Stimulated activated CD8-positive, alpha-beta memory T cell treated with anti-CD3 and anti-CD28 coated beads, Interleukin-7, amount 100 ng/mL, for 4 hours (primary cell): ENCODE results near the gene JAGN1.
"Not testable (repeated sequence)": the region's sequence is repeated elsewhere in the genome, so short reads cannot be mapped to it uniquely, and the experiment has no call there.

Source experiments
- DNase-seq, 2 donors: peaks; one replicate each; pipeline ENCODE4 v3.0.0-alpha.2; 2020; ENCODE audit warnings: low read depth in 2 of 2

JAGN1 gene

GRCh38 chr3:9866639-9867038 is 23.8 kb upstream of the JAGN1 start:
- no peak for DNase-seq

GRCh38 chr3:9867106-9867505 is 23.3 kb upstream of the JAGN1 start:
- DNase-seq, result no peak

- no peak for DNase-seq
Measured at GRCh38 chr3:9869955-9870354, 20.5 kb upstream of the JAGN1 start.

GRCh38 chr3:9870978-9871377 is 19.4 kb upstream of the JAGN1 start:
- DNase-seq, result no peak

- DNase-seq, result not testable (repeated sequence)
Measured at GRCh38 chr3:9872067-9872466, 18.3 kb upstream of the JAGN1 start.

- DNase-seq, result no peak
Measured at GRCh38 chr3:9875448-9875847, 15.0 kb upstream of the JAGN1 start.

GRCh38 chr3:9876255-9876654 is 14.2 kb upstream of the JAGN1 start:
- not testable (repeated sequence) for DNase-seq

GRCh38 chr3:9876991-9877390 is 13.4 kb upstream of the JAGN1 start:
- DNase-seq, result no peak

- DNase-seq, result no peak
Measured at GRCh38 chr3:9878700-9879099, 11.7 kb upstream of the JAGN1 start.

- no peak for DNase-seq
Measured at GRCh38 chr3:9879830-9880549, 10.4 kb upstream of the JAGN1 start, which contains the start of gene CIDEC. Gene CIDEC, minus strand, starts transcription at chr3:9880253. Its CDS starts 1,767 bp downstream, at chr3:9878486.

- no peak for DNase-seq
Measured at GRCh38 chr3:9881441-9881840, 9.0 kb upstream of the JAGN1 start.

- no peak for DNase-seq
Measured at GRCh38 chr3:9883706-9884554, 6.5 kb upstream of the JAGN1 start.

GRCh38 chr3:9884555-9885165 is 5.8 kb upstream of the JAGN1 start:
- DNase-seq, result no peak

GRCh38 chr3:9886328-9886727 is 4.1 kb upstream of the JAGN1 start:
- no peak for DNase-seq

- no peak for DNase-seq
Measured at GRCh38 chr3:9887480-9887879, 2.9 kb upstream of the JAGN1 start.

GRCh38 chr3:9888540-9888939 is 1.9 kb upstream of the JAGN1 start:
- no peak for DNase-seq

GRCh38 chr3:9889405-9889804 is 1.0 kb upstream of the JAGN1 start:
- no peak for DNase-seq

GRCh38 chr3:9891072-9891622 is 737 bp downstream of the JAGN1 start:
- DNase-seq, result no peak

- DNase-seq, result no peak
Measured at GRCh38 chr3:9893739-9894138, 3.3 kb downstream of the JAGN1 start.

- not testable (repeated sequence) for DNase-seq
Measured at GRCh38 chr3:9895715-9896114, 5.3 kb downstream of the JAGN1 start.

GRCh38 chr3:9896755-9897407 is 6.5 kb downstream of the JAGN1 start:
- DNase-seq, result not testable (repeated sequence)
